Left renal pelvis (tissue), 4 donors: ENCODE results near the gene PDGFRB. TPM values are rescaled to one million over a fixed set of nuclear protein-coding genes. Genes with fewer than 3 reads are reported as not detected.

ENCODE experiments used
- DNase-seq, 4 donors: peaks; one replicate each; pipeline ENCODE4 v3.0.0-alpha.2; 2013; ENCODE audit warnings: low read depth in 4 of 4, low spot score in 3 of 4
- polyA plus RNA-seq, 4 donors: library from polyadenylated mRNA; unstranded; fragments of 120-200 nt; gene quantifications; one replicate each; pipeline ENCODE4 v1.2.1, GENCODE V29; 2013; ENCODE audit not compliant: insufficient read length in 4 of 4

The PDGFRB gene
- polyA plus RNA-seq, 4 donors: 133 to 196 (median 138) TPM

DNA sequence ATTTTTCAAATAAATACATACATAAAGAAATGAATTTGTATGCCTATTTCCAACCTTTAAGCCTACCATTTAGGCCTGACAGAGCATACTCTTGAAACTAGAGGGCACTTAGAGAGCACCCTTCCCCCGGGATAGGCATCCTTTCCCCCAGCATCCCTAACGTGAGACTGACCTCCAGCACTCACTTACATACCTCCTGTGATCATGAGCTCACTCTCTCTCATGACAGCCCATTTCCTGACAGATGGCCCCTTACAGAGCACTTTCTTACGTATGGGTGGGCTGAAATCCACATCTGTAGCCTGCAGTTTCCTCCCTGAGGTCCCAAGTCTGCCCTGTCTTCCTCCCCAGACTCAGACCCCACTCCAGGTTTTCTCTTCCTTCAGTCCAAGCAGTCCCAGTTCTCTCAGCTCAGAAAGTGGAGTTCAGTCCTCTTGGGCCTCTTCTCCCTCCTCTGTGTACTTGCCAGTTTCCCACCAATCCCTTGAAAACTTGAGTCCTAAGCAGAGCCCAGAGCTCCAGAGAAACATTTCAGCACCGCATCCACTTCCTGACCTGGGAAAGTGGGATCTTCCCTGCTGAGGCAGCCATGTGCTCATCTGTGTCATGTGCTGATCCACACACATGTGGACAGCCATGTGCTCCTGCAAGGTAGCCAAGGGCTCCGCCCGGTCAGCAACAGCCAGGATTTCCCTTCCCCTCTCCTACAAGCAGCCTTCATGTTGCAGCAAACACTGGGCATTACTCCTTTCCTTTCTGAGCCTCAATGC lies 8.8 kb upstream of the PDGFRB start:
- no peak for DNase-seq

DNA sequence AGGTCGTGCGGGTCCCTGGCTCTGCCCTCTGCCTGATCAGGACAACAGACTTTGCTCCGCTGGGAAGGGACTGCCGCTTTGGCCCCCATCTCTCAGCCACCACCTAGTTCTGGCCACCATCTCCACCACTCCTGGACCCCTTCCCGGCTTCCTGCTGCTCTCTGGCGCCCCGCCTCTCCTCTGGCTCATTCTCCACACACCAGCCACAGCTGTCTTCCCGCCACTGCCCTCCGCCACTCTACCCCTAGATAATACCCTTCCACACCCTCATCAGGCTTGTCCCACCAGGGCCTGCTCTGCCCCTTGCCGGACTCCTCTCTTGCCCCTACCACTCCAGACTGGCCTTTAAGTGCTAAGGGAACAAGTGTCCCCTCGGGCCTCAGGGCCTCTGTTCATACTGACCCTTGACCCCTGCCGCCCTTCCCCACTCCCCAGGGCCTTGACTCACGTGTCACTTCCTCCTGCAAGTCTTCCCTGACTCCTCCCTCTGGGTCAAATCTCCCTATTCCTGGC lies 8.0 kb upstream of the PDGFRB start:
- DNase-seq: no peak

DNA sequence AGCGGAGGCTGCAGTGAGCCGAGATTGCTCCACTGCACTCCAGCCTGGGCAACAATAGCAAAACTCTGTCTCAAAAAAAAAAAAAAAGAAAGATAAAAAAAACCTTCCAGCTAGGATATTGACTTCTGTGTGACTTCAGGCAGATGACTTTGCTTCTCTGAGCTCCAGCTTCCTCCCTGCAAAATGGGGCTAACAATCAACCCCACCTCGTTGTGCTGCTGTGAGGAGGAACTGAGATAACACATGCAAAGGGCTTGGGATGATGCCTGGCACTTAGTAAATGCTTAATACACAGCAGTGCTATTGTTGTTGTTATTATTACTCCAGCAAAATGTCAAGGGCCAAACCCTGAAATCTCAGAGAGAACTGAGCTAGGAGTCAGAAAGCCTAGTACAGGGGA lies 7.4 kb upstream of the PDGFRB start:
- DNase-seq: no peak

DNA sequence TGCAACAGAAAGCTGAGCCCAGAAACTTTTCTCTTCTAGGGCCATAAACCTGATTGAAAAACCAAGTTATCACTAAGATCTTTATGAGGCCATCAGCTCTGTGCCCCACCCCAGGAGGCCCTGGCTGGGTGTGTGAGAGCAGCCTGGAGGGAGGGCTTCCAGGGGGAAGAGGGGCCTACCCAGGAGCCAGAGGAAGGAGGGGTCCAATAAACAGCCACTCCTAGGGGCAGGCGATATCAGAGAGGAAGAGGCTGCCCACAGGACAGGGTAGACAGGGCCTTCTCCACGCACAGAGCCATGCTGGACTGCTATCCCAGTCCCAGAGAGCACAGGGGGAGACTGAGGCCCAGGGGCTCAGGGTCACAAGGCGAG lies 6.5 kb upstream of the PDGFRB start:
- no peak for DNase-seq

DNA sequence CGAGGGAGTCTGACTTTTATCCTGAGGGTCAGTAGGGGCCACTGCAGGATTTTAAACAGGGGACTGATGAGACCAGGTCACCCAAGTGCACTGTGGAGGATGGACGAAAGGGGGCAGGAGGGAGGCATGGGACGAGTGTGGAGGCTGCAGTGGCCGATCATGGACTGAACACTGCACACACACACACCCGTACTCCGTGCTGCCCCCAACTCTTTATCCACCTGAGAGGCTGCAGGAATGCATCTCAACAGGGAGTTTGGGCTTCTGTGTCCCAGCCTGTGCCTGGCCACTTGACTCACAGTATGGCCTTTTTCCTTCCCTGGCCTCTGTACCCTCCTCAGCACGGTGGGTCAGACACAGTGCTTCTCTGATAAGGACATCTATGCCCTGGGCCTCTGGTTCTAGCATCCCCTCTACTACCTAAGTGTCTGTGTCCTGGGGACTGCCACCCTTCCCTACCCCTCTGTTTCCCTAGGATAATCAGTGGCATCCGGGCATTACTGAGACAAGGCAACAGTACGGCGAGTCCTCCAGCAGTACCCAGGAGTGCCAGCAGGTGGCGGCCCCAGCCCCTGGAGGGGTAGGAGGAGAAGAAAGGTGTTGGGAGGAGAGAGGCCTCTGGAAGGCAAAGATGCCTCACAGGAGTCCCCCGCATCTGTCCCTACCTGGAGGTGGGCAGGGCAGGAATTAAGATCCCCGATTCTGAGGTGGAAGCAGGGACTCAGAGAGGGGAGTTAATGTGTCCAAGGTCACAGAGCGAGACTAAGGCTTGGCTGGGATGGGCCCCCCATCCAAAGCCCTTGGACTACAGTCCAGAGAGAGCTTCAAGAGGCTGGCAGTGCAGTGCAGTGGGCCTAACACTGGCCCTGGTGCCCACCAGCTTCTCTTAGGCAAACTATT lies 5.8 kb upstream of the PDGFRB start:
- no peak for DNase-seq

DNA sequence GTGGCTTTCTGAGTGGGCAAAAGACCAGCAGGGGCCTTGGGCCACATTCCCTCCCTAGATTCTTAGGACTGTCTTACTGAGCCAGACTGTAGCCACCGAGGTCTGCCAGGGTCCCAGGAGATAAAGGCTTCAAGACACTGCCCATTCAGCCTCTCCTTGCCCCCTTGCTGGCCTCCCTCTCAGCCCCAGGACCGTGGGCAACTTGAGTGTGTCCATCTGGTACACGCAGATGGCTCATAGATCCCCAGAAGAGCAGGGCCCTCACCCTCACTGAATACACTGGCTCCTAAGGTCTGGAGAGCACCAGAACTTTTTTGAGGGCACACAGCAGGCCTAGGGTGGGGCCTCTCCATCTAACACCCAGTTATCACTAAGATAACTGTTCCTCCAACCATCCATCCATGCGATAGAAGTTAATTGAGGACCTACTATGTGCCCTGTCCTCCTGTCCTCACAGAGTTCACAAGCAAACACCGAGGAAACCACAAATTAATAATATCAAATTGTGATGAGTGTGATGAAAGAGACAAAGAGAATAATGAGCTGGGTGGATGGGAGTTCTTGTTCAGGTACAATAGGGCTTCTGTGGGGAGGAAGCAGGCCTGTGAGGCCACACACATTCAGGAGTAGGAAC lies 4.9 kb upstream of the PDGFRB start:
- no peak for DNase-seq

DNA sequence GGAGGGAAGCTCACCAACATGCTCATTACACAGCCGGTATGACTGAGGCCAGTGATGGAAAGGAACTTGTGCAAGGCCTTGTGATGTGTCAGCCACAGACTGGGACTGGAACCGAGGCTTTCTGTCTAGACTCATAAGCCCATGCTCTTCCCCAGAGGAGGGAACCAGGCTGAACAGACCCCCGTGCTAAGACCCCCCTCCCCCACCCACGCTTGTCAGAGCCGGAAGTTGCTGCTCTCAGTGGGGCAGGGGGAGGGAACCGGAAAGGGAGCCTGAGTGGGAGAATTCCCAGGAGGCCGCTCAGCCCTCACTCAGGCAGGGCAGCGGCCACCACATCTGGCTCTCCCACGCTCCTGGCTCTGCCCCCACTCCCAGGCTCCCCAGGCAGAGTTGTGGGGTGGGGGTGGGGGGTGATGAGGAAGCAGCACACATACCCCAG lies 4.1 kb upstream of the PDGFRB start:
- DNase-seq: peak in 1 of 4 donors; percentile 68

DNA sequence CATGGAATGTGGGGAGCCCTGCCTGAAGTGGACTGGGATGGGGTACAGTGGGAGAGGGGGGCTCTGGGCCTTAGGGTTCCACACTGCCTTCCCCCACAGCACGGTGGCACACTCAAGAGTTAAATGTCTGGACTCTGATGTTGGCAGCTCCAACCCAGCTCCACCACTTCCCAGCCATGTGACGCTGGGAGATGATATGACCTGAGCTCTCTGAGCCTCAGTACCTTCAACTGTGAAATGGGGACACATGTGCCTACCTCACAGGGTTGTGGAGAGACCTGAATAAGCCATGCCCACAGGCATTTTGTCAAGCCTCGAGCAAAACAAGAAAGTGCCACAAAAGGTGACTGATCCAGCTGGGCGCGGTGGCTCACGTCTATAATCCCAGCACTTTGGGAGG lies 3.4 kb upstream of the PDGFRB start:
- no peak for DNase-seq

DNA sequence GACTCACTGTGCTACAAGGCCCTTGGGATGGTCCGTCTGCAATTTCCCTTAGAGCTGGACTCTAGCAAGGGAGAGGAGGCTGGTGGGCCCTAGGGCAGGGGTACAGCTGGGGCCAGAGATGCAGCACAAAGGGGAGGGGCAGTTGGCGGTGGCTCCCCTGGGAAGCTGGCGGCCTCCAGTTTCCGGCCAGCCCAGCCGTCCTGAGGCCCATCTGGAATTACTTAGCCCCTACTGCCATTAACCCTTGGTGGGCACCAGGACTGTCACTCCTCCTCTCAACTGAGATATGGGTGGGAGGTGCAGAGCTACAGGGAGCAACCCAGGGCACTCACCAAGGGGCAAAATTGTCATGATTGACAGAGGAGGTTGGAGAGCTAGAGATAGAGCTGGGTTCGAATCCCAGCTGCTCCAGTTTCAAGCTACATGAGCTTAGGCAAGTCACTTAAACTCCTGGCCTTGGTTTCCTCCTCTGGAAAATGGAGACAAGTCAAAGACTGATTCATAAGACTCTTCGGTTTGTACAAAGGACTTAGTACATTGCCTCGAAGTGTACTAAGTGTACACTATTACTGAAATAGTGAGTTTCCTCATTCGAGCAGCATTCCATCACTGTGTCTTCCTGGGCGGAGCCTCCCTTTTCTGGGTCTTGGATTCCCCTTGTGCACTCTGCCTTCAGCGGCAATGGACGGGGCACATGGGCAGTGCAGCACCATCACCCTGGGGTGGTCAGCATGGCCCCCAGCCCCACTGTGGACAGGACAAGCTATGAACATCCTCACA lies 2.7 kb upstream of the PDGFRB start:
- no peak for DNase-seq

DNA sequence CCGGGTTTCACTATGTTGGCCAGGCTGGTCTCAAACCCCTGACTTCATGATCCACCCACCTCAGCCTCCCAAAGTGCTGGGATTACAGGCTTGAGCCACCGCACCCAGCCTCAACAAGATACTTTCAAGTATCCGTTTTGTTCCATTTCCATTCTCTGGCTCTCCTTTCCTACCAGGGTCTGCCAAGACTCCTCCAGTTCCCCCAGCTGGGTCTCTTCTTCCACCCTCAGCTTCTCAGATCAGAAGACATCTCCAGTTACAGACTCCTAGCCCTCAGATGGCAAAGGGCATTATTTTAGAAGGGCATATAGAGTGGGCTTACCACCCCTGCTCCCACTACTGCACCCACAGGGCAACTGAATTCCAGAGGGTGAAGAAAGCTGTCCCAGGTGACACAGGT lies 1.5 kb upstream of the PDGFRB start:
- DNase-seq: no peak

DNA sequence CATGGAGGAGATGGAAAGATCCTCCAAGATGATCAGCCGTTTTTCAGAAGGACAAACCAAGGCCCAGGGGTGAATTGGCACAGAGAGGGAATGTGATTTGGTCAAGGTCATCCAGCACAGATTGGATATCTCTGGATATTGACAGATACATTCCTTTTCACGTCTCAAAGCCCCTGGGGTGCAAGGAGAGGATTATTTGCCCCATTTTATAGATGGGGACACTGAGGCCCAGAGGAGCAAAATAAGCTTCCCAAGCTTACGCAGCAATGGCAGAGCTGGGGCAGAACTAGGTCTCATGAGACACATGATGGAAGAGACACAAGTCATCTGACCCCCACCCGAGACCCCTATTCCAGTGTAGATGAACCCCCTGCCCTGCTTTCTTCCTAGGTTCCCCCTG lies 895 bp upstream of the PDGFRB start:
- DNase-seq: no peak

DNA sequence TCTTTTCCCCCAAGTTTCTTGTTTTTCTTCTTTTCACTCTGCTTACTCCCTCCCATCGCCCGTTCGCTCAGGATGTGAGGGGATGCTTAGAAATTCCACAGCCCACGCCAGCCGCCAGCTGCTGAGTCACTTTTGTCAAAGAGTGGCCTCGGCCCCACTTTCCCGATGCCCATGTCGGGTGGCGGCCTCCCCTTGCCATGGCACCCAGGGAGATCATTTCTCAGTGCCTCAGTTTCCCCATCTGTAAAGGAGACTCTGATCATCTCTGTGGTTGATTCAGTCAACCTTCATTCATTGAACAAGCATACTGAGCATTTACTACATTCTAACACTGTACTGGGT lies 353 bp upstream of the PDGFRB start:
- DNase-seq: no peak

DNA sequence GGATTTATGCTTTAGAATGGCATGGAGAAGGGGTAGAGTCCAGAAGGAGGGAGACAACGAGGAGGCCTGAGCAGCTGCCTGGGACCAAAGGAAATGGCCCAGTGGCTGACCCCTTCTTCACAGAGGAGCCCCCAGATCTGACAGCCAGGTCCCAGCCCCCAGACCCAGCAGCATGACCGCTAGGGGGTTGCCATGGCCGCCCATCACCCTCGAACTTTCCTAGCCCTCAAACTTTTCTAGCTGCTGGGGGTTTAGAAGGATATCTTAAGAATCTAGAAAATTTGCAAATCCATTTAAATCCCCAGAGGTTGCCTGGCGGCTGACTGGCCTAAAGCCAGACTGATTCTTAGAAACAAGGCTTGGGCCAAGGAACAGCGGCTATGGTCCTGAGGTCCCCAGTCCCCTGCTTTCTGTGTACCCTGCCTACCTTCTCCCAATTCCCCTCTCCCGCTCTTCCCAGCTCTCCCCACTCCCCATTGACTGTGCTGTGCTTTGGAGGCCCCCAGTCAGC lies 972 bp downstream of the PDGFRB start:
- DNase-seq: no peak

DNA sequence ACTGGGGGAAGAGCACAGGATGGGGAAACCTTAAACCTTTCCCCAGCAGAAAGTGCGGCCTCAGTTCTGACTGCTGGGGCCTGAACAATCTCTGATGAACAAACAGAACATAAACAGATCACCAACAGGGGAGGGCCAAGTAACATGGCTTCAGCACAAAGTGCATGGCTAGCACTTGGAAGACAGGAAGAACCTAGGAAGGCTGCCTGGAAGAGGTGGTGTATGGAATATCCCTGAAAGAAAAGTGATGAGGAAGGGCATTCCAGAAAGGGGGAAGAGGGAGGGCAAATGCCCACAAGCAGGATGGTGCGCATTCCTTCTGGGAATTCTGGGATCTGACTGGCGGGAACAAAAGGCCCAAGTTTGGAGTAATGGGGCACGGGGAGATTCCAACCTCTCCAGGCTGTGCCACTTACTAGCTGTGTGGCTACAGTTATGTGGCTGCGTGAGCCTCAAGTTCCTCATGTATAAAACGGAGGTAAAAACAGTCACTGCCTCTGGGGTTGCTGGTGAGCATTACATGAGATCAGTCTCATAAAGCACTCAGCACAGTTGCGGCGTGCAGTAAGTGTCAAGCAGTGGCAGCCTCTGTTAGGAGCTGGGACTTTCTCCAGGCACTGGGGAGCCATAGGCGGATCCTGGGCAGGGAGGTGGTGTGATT lies 1.6 kb downstream of the PDGFRB start:
- no peak for DNase-seq

DNA sequence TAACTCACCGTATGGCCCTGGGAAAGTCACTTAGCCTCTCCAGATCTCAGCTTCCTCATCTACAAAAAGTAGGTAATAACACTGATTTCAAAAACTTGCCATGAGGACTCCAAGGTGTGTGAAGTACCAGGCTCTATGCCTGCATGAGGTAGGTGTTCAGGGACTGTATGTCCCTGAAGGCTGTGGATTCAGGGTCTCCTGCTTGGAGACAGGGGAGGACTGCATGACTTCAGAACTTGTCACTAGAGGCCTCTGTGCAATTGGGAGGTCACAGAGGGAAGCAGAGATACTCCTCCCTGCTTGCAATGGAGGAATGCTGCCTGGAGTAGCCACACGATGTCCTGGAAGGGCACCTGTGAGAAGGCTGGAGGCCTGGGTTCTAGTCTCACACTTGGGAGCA lies 2.2 kb downstream of the PDGFRB start:
- no peak for DNase-seq

DNA sequence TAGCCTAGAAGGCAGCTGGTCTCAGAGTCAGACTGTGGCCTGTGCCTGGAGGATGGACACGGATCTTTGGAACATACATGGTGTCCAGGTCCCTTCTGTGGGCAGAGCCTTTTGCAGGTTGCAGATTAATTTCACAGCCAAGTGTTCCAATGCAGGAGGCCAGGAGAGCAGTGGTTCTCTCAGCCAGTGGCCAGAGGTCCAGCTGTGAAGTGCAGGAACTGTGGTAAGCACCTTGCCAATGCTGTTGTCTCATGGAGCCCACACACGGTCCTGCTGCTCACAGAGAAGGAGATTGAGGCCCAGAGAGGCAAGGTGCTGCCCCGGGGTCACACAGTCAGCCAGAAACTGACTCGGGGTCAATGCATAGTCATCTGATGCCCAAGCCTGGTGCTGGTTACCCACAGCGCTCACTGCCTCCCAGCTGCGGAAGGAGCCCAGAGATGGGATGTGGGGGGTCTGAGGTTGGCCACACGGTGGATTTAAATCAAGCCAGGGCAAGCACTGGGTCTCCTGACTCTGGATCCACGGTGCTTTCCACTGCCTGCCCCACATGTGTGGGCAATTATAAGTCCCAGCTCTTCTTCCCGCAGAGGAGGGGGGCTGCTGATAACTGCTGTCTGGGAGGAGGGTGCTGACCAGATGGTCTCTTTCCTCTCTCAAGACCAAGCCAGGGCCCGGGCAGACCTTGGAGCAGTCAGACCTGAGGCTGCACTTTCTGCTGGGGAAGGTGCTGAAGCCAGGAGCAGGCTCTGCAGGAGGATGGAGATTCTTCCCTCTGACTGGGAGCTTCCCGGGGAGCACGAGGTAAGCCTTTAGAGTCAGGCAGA lies 2.8 kb downstream of the PDGFRB start:
- DNase-seq: no peak

DNA sequence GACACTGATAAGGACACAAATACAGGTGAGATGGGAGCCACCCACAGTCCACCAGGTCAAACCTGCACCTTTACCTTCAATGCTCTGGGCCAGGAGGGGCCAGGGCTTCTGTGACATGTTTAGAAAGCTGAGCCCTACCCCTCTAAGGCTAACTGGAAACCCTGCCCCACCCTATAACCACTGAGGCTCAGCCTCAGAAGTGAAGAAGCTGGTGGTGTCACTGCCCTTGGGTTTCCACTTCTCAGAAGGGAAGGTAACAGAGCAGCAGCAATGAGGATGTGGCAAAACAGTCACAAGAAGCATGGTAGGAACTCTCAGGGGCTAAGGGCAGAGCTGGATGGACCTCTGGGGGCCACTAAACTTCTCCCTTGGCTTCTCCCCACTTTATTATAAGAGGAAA lies 6.0 kb downstream of the PDGFRB start:
- DNase-seq: no peak

DNA sequence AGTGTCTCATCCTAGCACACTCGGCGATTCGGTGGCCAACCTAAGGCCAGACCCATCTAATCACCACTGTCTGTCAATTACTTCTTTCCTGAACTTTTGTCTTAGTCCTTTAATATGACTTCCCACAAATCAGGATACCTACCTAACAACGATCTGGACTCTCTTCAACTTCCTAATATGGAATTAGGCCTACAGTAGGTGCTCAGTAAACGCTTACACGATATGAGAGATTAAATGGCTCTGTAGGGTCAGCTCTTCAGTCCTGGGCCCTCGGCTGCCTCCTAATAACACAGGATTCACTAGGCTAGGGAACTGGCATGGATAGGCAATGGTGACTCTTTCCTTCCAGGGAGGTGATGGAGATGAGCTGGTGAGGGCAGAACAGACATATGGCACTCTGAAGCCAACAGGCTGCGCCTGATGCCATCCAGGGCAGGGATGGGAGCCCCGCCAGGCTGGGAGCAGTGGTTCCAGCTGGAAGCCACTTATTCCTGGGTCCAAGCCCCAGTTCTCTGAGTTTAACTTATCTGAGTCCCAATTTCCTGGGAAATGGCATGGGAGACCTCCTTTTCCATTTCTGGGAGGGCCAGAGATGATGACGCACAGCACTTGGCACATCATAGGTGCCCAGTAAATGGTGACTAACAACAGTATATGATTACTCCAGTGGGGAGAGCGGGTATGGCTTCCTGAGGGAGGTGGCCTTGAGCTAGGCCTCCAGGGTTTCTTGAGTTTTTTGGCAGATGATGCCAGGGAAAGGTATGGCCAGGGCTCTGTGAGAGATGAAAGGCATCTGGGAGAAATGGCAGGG lies 7.3 kb downstream of the PDGFRB start:
- no peak for DNase-seq
